PFSK-1 (cell line): Measurements from ENCODE around the gene DLG4.

Experiments used
- POLR2AphosphoS5 ChIP-seq: IDR thresholded peaks from 2 replicates; pipeline ENCODE4 v1.6.1; 2012; ENCODE audit warnings: low read depth, mild to moderate bottlenecking, control low read depth, low read length, moderate library complexity
- TAF1 ChIP-seq: IDR thresholded peaks from 2 replicates; pipeline ENCODE4 v1.6.1; 2012; ENCODE audit warnings: low read length, control low read depth, borderline replicate concordance; ENCODE audit not compliant: insufficient read depth

- TF ChIP-seq TAF1 (no peak), POLR2AphosphoS5 (no peak)
These were observed 41.9 kb upstream of the DLG4 start for GRCh38 chr17:7261379-7262191.
